Endothelial cell of umbilical vein (primary cell): ENCODE results near the gene LAIR2. TPM values are rescaled to one million over a fixed set of nuclear protein-coding genes. Genes with fewer than 3 reads are reported as not detected.
"Not testable (repeated sequence)": the region's sequence is repeated elsewhere in the genome, so short reads cannot be mapped to it uniquely, and the experiment has no call there.

Experiments used
- BruUV-seq: library from RNA; stranded (reverse); fragments of 400-500 nt; replicated peaks from 2 replicates; lab custom pipeline; 2021; lab: Mats Ljungman, UMichigan
- CTCF ChIA-PET: fragments of 300-600, 350-600 bp; sonication (Branson Sonifier 250); formaldehyde crosslinking; loops from one replicate; lab custom pipeline; 2021; ENCODE audit warnings: antibody characterized with exemption, inconsistent platforms; lab: Charles Lee
- POLR2A ChIA-PET: fragments of 300-600, 350-600 bp; sonication (Branson Sonifier 250); formaldehyde crosslinking; loops from one replicate; lab custom pipeline; 2021; ENCODE audit warnings: antibody characterized with exemption, inconsistent platforms; lab: Charles Lee
- DNase-seq: peaks from one replicate; pipeline ENCODE4 v3.0.0-alpha.2; 2011; ENCODE audit warnings: low read depth, low spot score
- FAIRE-seq: peaks from 2 replicates; lab custom pipeline; 2011; peaks lifted over from hg19 to GRCh38; lab: Jason Lieb, UNC
- H2AFZ ChIP-seq: 2 replicates; pipeline ENCODE4 v1.6.0; 2012; ENCODE audit warnings: low read depth, low read length, control low read depth, inconsistent platforms
- H3K27ac ChIP-seq: 2 replicates; pipeline ENCODE4 v1.5.1; 2011; ENCODE audit warnings: low read depth, mild to moderate bottlenecking, control low read depth, low read length, moderate library complexity; ENCODE audit not compliant: insufficient read depth
- H3K27me3 ChIP-seq, 2 experiments: 2 replicates each; pipeline versions ENCODE4 v1.6.0 to v1.6.1; 2011; ENCODE audit warnings: low read length in 2 of 2, mixed read lengths in 1 of 2; ENCODE audit not compliant: control insufficient read depth in 2 of 2, insufficient read depth in 2 of 2
- H3K36me3 ChIP-seq, 2 experiments: 2 replicates in 1 of 2; 3 replicates in 1 of 2; pipeline ENCODE4 v1.5.1; 2011; ENCODE audit warnings: low read length in 2 of 2, mild to moderate bottlenecking in 1 of 2, moderate library complexity in 1 of 2; ENCODE audit not compliant: control insufficient read depth in 2 of 2, insufficient read depth in 2 of 2; ENCODE audit errors: extremely low read depth in 1 of 2
- H3K4me1 ChIP-seq: 3 replicates; pipeline ENCODE4 v1.5.1; 2011; ENCODE audit warnings: mild to moderate bottlenecking, low read length; ENCODE audit not compliant: control insufficient read depth, insufficient read depth; ENCODE audit errors: extremely low read depth
- H3K4me2 ChIP-seq: 2 replicates; pipeline ENCODE4 v1.6.1; 2011; ENCODE audit warnings: low read length, control low read depth, mixed read lengths; ENCODE audit not compliant: insufficient read depth
- H3K4me3 ChIP-seq, 3 experiments: fragments of 200-600 bp in 1 of 3; sonication (generic), shearing (Covaris generic) in 1 of 3; replicated peaks in 1 of 3; 2 replicates each; pipeline ENCODE4 v1.5.1; 2011 to 2016; ENCODE audit warnings: control low read depth in 3 of 3, low read length in 3 of 3, mild to moderate bottlenecking in 2 of 3, inconsistent platforms in 1 of 3, low read depth in 1 of 3, moderate library complexity in 1 of 3; ENCODE audit not compliant: insufficient read depth in 1 of 3
- H3K79me2 ChIP-seq: 2 replicates; pipeline ENCODE4 v1.6.0; 2012; ENCODE audit warnings: low read length, inconsistent platforms; ENCODE audit not compliant: control insufficient read depth, insufficient read depth
- H3K9ac ChIP-seq: replicated peaks from 2 replicates; pipeline ENCODE3; 2011; ENCODE audit warnings: low read length, control low read depth; ENCODE audit not compliant: insufficient read depth; ENCODE audit errors: extremely low read depth
- H3K9me1 ChIP-seq: replicated peaks from 3 replicates; pipeline ENCODE4 v1.6.0; 2011; ENCODE audit warnings: mild to moderate bottlenecking, low read length; ENCODE audit not compliant: control insufficient read depth, insufficient read depth; ENCODE audit errors: extremely low read depth
- H3K9me3 ChIP-seq: replicated peaks from 2 replicates; pipeline ENCODE4 v1.5.1; 2012; ENCODE audit warnings: low read length, inconsistent platforms; ENCODE audit not compliant: control insufficient read depth, insufficient read depth
- H4K20me1 ChIP-seq: replicated peaks from 2 replicates; pipeline ENCODE3; 2011; ENCODE audit warnings: mild to moderate bottlenecking, low read length; ENCODE audit not compliant: control insufficient read depth, insufficient read depth; ENCODE audit errors: extremely low read depth
- dilution Hi-C: fragments of 300-500 bp; cut with MboI; formaldehyde crosslinking; loops from one replicate; pipeline ENCODE4 v1.15.0; 2019; ENCODE audit warnings: low sequenced_read_pairs; ENCODE audit not compliant: extremely low pct_ligation_motif_present
- intact Hi-C: fragments of 100-400 bp; cut with micrococcal nuclease; formaldehyde crosslinking; loops from one replicate; pipeline ENCODE4 v1.10.0; 2022
- polyA plus RNA-seq, 4 experiments: library from polyadenylated mRNA; depleted of rRNA in 3 of 4; stranded (reverse) in 3 of 4; unstranded in 1 of 4; fragments of >200 nt; gene quantifications; 2 replicates each; pipeline versions ENCODE4 v1.2.1 to v1.2.3, GENCODE V29; 2011 to 2012; ENCODE audit warnings: missing spikeins in 1 of 4
- total RNA-seq: library from RNA; stranded (reverse); gene quantifications from 2 replicates; pipeline ENCODE4 v1.2.3, GENCODE V29; 2021

LAIR2 gene
- total and polyA plus RNA-seq, 2 donors (not counting 3 experiments of a cell fraction or from before 2014, with no cell fraction given): not detected

- H3K4me1 ChIP-seq, BruUV-seq, POLR2A ChIA-PET, H3K9me3 ChIP-seq, H3K4me3 ChIP-seq, H3K27me3 ChIP-seq, dilution Hi-C loops, intact Hi-C loops, H3K9me1 ChIP-seq, H3K9ac ChIP-seq, FAIRE-seq, H2AFZ ChIP-seq, H3K36me3 ChIP-seq, H3K27ac ChIP-seq, H4K20me1 ChIP-seq, H3K4me2 ChIP-seq, DNase-seq, H3K79me2 ChIP-seq, CTCF ChIA-PET: not testable (repeated sequence)
Measured at GRCh38 chr19:54497747-54498450, 4.7 kb upstream of the LAIR2 start.

- H3K4me1 ChIP-seq, H3K79me2 ChIP-seq, CTCF ChIA-PET, H3K4me3 ChIP-seq, BruUV-seq, intact Hi-C loops, H3K27ac ChIP-seq, H3K27me3 ChIP-seq, H3K36me3 ChIP-seq, FAIRE-seq, H3K9me3 ChIP-seq, dilution Hi-C loops, H3K4me2 ChIP-seq, DNase-seq, H4K20me1 ChIP-seq, H2AFZ ChIP-seq, H3K9me1 ChIP-seq, POLR2A ChIA-PET, H3K9ac ChIP-seq: not testable (repeated sequence)
Measured at GRCh38 chr19:54498451-54498772, 4.2 kb upstream of the LAIR2 start.

GRCh38 chr19:54505542-54505941 lies 2.9 kb downstream of the LAIR2 start:
- H4K20me1 ChIP-seq, CTCF ChIA-PET, H3K9me1 ChIP-seq, intact Hi-C loops, H3K79me2 ChIP-seq, FAIRE-seq, H3K9me3 ChIP-seq, H2AFZ ChIP-seq, H3K36me3 ChIP-seq, dilution Hi-C loops, DNase-seq, POLR2A ChIA-PET, H3K27me3 ChIP-seq, BruUV-seq, H3K4me3 ChIP-seq, H3K4me1 ChIP-seq, H3K27ac ChIP-seq, H3K9ac ChIP-seq, H3K4me2 ChIP-seq: not testable (repeated sequence)
